DMS153 treated with DMSO at 0.1 percent for 48 hours (cell line): ENCODE data around the gene ZSWIM4.

Experiments used
- DNase-seq: peaks from one replicate; lab custom pipeline; 2025; ENCODE audit not compliant: unreplicated experiment; lab: John Stamatoyannopoulos, UW

ZSWIM4 gene

GRCh38 chr19:13806728-13807127 lies 11.5 kb downstream of the ZSWIM4 start:
- DNase-seq: no peak

GRCh38 chr19:13807421-13808021 lies 12.3 kb downstream of the ZSWIM4 start:
- no peak for DNase-seq

GRCh38 chr19:13808856-13809255 lies 13.6 kb downstream of the ZSWIM4 start:
- no peak for DNase-seq

- no peak for DNase-seq
Observed at GRCh38 chr19:13812544-13812943, 17.3 kb downstream of the ZSWIM4 start.

GRCh38 chr19:13813147-13813546 lies 17.9 kb downstream of the ZSWIM4 start:
- no peak for DNase-seq

- no peak for DNase-seq
Observed at GRCh38 chr19:13814550-13814949, 19.3 kb downstream of the ZSWIM4 start.

- peak; percentile 83 for DNase-seq
Observed at GRCh38 chr19:13817018-13817614, 21.9 kb downstream of the ZSWIM4 start.

- DNase-seq: peak; percentile 85
Observed at GRCh38 chr19:13817615-13818371, 22.6 kb downstream of the ZSWIM4 start.

GRCh38 chr19:13819238-13819637 lies 24.0 kb downstream of the ZSWIM4 start:
- no peak for DNase-seq

- DNase-seq: no peak
Observed at GRCh38 chr19:13821292-13821691, 26.0 kb downstream of the ZSWIM4 start.

GRCh38 chr19:13823256-13823655 lies 28.0 kb downstream of the ZSWIM4 start:
- DNase-seq: no peak

GRCh38 chr19:13823901-13824300 lies 28.7 kb downstream of the ZSWIM4 start:
- DNase-seq: no peak

- DNase-seq: no peak
Observed at GRCh38 chr19:13824703-13825102, 29.5 kb downstream of the ZSWIM4 start.

GRCh38 chr19:13825489-13826441 lies 30.5 kb downstream of the ZSWIM4 start:
- DNase-seq: no peak

GRCh38 chr19:13826652-13827235 lies 31.5 kb downstream of the ZSWIM4 start:
- no peak for DNase-seq

- DNase-seq: no peak
Observed at GRCh38 chr19:13827656-13828055, 32.4 kb downstream of the ZSWIM4 start.

GRCh38 chr19:13830114-13830740 lies 35.0 kb downstream of the ZSWIM4 start:
- no peak for DNase-seq

GRCh38 chr19:13830741-13831536 lies 35.7 kb downstream of the ZSWIM4 start:
- no peak for DNase-seq
